Measurements from ENCODE around the gene DSE. TPM values are rescaled to one million over a fixed set of nuclear protein-coding genes. Genes with fewer than 3 reads are reported as not detected.

The DSE gene
- total and polyA plus RNA-seq, 9 donors = 23.1 to 61.6 (median 40.6) TPM

- Histone ChIP-seq H3K36me3 (no peaks in the 10 kb centered on the region), H3K4me1 (ENCODE audit: insufficient read depth) (peaks cover 18% of the 10 kb centered on the region), H3K4me3 (no peak overlapping the region), H3K27me3 (no peaks in the 10 kb centered on the region), H3K9me3 (no peaks in the 10 kb centered on the region), H3K27ac (no peak overlapping the region)
- no peak for DNase-seq
- TF ChIP-seq CTCF (IDR thresholded peaks at IDR 0.05) = no peak
- no peak for TF ChIP-seq EP300 (IDR thresholded peaks at IDR 0.05)
- TF ChIP-seq POLR2A (IDR thresholded peaks at IDR 0.05) = no peak
- intact Hi-C loops (cut with DNase I) = loop anchor here in 1 of 4 donors (10.0 kb wide), 1 partner anchor 55 kb away; no protein-coding TSS in a partner anchor
Observed at GRCh38 chr6:116389357-116389756, 18.6 kb downstream of the DSE start.

- WGBS, 3 donors = 56 to 61% (median 60%) methylated on average over 4 of the region's 4 CpGs
- Histone ChIP-seq H3K9me3 (no peaks in the 10 kb centered on the region), H3K36me3 (no peaks in the 10 kb centered on the region), H3K4me1 (ENCODE audit: insufficient read depth) (peaks cover 15% of the 10 kb centered on the region), H3K27me3 (no peaks in the 10 kb centered on the region), H3K4me3 (no peak overlapping the region), H3K27ac (no peak overlapping the region)
- intact Hi-C loops (cut with DNase I) = no loop called here
- TF ChIP-seq CTCF (IDR thresholded peaks at IDR 0.05) = no peak
- TF ChIP-seq POLR2A (IDR thresholded peaks at IDR 0.05) = no peak
- TF ChIP-seq EP300 (IDR thresholded peaks at IDR 0.05) = no peak
- no peak for DNase-seq
Observed at GRCh38 chr6:116390581-116390980, 19.8 kb downstream of the DSE start.

- H3K9me3 ChIP-seq = no peaks in the 10 kb centered on the region
- TF ChIP-seq EP300 (IDR thresholded peaks at IDR 0.05) = no peak
- TF ChIP-seq CTCF (IDR thresholded peaks at IDR 0.05) = no peak
- TF ChIP-seq POLR2A (IDR thresholded peaks at IDR 0.05) = no peak
- peaks cover 12% of the 10 kb centered on the region for H3K4me1 ChIP-seq (ENCODE audit: insufficient read depth)
- no peak overlapping the region for H3K27ac ChIP-seq
- DNase-seq = no peak
- intact Hi-C loops (cut with DNase I) = no loop called here
- 77 to 85% (median 82%) methylated on average over 10 of the region's 10 CpGs for WGBS, 3 donors
- H3K27me3 ChIP-seq = no peaks in the 10 kb centered on the region
- no peaks in the 10 kb centered on the region for H3K36me3 ChIP-seq
- no peak overlapping the region for H3K4me3 ChIP-seq
Observed at GRCh38 chr6:116392132-116393013, 21.6 kb downstream of the DSE start.

DNA sequence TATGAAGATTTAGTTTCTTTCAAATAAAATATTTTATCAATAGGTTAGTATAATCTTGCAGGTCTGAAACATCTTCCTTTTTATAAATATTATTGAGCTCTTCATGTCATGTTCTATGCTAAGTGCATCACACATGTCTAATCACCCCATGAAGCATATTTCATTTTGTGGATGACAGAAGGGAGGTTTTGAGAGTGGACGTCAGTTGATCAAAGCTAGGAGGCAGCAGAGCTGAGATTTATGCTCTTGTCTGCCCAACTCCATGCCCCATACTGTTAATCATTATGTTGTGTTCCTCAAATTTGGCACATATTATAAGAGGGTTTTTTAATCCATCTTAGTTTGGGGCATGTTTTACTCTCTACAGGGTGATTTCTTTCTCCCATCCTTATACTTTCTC is 22.7 kb downstream of the DSE start:
- no peaks in the 10 kb centered on the region for H3K9me3 ChIP-seq
- no peaks in the 10 kb centered on the region for H3K36me3 ChIP-seq
- intact Hi-C loops (cut with DNase I) = no loop called here
- H3K27ac ChIP-seq = no peak overlapping the region
- peaks cover 11% of the 10 kb centered on the region for H3K4me1 ChIP-seq (ENCODE audit: insufficient read depth)
- DNase-seq = no peak
- H3K4me3 ChIP-seq = no peak overlapping the region
- TF ChIP-seq CTCF (IDR thresholded peaks at IDR 0.05) = no peak
- TF ChIP-seq EP300 (IDR thresholded peaks at IDR 0.05) = no peak
- TF ChIP-seq POLR2A (IDR thresholded peaks at IDR 0.05) = no peak
- 17 to 40% (median 20%) methylated on average over 1 of the region's 1 CpG for WGBS, 3 donors
- H3K27me3 ChIP-seq = no peaks in the 10 kb centered on the region
